Measurements from ENCODE around the gene CSRP2.

DNA sequence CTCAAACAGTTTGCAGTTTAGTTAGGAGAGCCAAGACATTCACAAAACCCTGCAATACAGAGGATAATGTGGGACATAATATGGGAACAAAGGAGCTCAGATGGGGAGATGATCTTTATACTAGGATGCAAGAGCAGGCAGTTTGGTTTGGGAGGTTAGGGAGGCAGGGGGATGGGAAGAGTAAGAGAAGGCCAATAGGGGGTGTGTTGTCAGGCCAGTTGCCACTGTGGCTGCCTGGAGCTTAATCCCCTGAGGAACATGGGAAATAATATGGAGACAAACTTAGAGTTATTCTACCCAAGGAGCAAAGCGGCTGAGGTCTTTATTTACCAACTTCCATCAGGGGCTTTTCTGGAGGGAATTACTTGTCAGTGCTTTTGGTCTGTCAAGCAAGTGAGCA is 10.0 kb upstream of the CSRP2 start:
- TF ChIP-seq, protein P1, sequence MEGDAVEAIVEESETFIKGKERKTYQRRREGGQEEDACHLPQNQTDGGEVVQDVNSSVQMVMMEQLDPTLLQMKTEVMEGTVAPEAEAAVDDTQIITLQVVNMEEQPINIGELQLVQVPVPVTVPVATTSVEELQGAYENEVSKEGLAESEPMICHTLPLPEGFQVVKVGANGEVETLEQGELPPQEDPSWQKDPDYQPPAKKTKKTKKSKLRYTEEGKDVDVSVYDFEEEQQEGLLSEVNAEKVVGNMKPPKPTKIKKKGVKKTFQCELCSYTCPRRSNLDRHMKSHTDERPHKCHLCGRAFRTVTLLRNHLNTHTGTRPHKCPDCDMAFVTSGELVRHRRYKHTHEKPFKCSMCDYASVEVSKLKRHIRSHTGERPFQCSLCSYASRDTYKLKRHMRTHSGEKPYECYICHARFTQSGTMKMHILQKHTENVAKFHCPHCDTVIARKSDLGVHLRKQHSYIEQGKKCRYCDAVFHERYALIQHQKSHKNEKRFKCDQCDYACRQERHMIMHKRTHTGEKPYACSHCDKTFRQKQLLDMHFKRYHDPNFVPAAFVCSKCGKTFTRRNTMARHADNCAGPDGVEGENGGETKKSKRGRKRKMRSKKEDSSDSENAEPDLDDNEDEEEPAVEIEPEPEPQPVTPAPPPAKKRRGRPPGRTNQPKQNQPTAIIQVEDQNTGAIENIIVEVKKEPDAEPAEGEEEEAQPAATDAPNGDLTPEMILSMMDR (IDR thresholded peaks at IDR 0.05): no peak
- no peak for TF ChIP-seq POLR2A (IDR thresholded peaks at IDR 0.05)
